GM23248 (cell line): Measurements from ENCODE around the gene CYP3A7.

Source experiments
- EZH2 ChIP-seq: fragments of 200-600 bp; sonication (generic); IDR thresholded peaks from 2 replicates; pipeline ENCODE4 v1.6.1; 2018; ENCODE audit warnings: antibody characterized with exemption, mild to moderate bottlenecking; ENCODE audit not compliant: insufficient read depth, poor library complexity, severe bottlenecking
- EZH2phosphoT487 ChIP-seq: fragments of 200-600 bp; sonication (generic); IDR thresholded peaks from 2 replicates; pipeline ENCODE4 v1.6.1; 2018; ENCODE audit warnings: antibody characterized with exemption, moderate library complexity, mild to moderate bottlenecking, low read depth; ENCODE audit not compliant: insufficient read depth

DNA sequence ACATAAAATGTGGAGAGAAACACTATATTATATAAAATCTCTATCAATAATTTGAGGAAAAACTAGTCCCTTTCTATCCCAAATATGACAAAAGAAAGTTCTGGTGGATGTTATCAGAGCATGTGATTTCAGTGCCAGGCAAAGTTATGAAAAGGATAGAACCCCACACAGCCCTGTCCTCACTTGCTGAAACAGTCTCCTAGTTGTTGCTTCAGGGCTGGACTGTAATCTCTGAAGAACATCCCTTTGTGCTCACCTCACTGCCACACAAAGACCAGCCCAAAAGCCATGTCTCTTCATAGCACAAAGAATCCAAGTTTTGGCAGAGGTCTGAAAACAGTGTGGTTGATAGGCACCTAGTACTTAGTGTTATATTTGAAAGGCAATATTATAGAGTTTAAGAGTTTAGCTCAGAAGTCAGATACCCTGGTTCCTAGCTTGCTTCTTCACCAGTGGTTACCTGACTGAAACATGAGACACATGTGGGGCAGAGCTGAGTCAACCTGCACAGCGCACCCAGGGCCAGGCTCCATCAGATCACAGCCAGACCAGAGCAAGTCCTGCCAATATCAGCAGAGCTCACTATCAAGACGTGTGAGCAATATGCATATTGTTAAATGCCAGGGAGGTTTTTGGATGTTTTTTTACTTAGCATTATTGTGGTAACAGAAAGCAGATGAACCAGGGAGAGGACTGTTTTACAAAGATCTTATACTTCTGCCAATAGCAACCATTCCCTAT, 25.0 kb downstream of the CYP3A7 start:
- TF ChIP-seq EZH2 (no peak), EZH2phosphoT487 (no peak)
